ENCODE results near the gene SMG6.

The SMG6 gene

DNA sequence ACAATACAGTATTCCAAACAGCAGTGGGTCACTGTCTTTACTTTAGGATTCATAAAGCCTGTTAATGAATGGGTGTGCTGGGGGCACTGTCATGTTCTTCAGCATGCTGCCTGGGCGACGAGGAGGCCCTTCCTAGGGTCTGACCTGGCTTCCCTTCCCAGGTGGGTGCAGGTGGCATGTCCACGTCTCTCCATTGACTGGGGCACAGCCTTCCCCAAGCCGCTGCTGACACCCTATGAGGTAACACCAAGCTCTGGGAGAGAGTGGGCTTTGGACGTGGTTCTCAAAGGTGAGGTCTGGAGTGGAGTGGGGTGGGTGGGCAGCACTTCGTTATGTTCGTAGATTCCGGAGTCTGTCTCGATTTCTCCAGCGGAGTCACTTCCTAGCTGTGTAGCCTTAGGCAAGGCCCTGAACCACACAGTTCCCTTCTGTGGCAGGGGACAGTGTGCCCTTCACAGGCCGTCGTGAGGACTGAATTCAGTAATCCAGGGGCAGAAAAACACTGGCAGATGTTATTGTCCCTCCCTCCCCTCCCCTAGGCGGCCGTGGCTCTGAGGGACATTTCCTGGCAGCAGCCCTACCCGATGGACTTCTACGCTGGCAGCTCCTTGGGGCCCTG lies 262.5 kb downstream of the SMG6 start:
- no peak for DNase-seq

GRCh38 chr17:2040219-2040827 lies 263.3 kb downstream of the SMG6 start:
- DNase-seq, result no peak

DNA sequence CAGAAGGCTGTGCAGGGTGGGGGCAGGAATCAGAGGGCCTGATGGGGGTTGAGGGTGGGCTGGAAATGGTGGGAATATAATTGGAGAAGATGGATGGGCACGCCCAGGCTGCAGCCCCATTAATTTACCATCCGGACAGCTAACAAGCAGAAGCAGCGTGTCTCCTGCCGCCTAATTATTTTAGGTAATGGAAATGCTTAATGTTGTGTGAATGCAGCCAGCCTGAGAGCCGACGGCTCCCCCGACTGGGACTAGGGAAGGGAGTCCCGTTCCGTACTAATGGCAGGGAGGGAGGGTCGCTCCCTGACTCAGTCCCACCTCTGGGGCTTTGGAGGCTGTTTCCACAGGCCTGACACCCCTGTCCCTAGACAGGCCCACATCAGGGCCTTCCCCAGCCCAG lies 266.4 kb downstream of the SMG6 start:
- DNase-seq, result no peak

GRCh38 chr17:2035541-2036488 lies 267.8 kb downstream of the SMG6 start:
- DNase-seq, result no peak

- DNase-seq, result no peak
Measured at GRCh38 chr17:2034806-2035540, 268.6 kb downstream of the SMG6 start.

DNA sequence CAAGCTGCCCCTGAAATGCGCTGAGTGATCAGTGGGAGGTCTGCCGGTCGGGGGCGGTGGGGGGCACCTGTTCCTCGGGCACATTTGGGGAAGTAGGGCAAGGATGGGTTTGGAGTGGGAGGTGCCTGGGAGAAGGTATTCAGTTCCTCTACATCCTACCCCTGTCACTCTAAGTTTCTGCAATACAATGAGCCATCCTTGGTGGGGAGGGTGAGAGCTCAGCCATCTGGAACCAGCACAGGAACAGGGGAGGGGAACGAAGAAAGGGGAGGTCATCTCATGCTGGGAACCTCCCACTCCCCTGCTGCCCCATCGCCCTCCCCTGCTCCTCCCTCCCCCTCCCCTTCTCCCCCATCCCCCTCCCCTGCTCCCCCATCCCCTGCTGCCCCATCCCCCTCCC lies 269.4 kb downstream of the SMG6 start:
- DNase-seq, result no peak

DNA sequence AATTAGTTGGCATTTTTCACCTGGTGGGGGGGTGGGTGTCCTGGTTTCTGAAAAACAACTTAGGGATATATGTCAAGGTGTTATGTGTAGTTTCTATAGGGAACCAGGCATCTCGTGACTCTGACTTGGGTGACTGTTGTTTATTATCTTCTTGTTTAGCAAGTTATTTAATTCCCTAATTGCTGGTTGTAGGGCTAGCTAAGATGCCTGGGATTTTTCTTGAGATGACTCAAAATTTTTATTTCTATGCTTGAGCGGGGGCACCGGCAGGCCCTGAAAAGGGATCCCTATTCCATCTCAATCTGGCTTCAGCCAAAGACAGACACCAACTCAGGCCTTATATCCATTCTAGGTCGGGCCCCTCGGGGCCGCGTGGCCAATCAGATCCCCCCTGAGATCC lies 270.4 kb downstream of the SMG6 start:
- DNase-seq, result no peak

DNA sequence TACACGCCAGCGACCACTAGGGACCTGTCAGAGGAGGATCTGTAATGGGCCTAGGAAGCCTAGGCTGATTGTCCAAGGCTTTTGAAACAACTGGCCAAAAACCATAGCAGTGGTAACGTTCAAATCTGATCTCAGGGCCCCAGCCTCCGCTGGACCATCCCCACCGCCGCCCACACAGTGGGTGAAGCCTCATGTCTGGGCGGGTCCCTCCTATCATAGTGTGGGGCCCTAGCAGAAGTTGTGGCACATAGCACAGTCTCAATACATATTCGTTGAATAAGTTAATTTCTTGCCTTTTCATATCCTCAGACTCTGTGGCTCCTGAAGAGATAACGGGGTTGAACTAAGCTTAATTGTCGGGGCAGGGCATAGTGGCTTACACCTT lies 272.8 kb downstream of the SMG6 start:
- DNase-seq, result no peak

- peak; percentile 80 to 86 for DNase-seq
Measured at GRCh38 chr17:2029911-2030778, 273.4 kb downstream of the SMG6 start, which contains the start of gene DPH1. DPH1 (plus strand) TSS chr17:2030153; CDS start chr17:2030170, 17 bp downstream.

DNA sequence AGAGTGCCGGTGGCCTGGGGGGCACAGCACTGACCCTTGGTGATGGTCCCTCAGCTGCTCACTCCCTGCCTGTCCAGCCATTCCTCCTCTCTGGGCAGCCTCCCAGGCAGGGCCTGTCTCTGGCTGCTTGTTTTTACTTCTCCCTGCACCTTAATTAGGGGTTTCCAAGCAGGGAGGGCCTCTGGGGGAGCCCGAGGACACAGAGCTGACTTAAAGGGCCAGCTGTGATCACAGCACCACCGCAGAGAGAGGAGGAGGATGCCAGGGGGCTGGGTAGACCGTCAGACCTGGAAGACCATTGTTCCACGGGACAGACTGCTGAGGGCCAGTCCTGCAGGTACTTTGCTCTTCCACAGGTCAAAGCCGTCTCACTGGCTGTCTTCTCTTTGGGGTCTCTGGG lies 274.8 kb downstream of the SMG6 start:
- no peak for DNase-seq

DNA sequence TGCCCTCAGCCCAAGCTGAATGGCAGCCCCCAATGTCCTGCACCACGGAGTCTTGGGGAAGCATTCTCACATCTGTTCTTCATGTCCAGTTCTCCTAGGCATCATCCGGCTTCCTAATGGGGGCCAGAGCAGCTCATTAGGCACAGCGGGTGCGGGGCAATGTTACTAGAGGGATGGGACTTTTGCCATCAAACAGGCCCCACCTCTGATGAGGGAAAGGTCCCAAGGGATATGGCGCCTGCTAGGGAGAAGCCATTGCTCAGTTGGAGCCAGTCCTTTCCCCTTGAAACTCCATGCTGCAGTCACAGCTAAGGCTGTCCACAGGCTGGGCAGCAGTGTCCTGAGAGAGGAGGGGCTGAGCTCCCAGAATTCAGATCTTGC lies 275.4 kb downstream of the SMG6 start:
- no peak for DNase-seq

- no peak for DNase-seq
Measured at GRCh38 chr17:2027528-2028233, 275.9 kb downstream of the SMG6 start.

GRCh38 chr17:2025622-2026309 lies 277.8 kb downstream of the SMG6 start:
- DNase-seq, result no peak

DNA sequence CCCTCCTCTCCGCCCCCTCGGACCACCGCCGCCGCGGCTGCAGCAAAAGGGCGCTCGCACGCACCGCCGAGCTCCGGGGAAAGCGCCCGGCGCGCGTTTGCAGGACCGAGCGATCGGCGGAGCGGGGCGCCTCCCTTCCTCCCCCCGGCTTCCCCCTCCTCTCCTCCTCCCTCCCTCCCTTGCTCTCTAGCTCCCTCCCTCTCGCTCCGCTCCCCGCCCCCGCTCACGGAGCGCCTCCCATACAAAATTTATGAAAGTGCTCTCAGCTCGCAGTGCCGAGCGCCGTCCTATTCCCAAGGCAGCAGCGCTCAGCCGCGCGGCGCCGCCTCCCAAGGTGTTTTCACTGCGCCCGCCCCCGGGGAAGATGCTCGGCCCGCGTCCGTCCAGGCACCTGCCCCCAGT lies 278.4 kb downstream of the SMG6 start, which contains the start of gene RTN4RL1:
TSS of gene RTN4RL1 (minus strand) at position 115 of the 402 bp plus-strand sequence. CDS start 469 bp downstream, outside the sequence.
- DNase-seq, result peak in 1 of 2 donors; percentile 40

- DNase-seq, result no peak
Measured at GRCh38 chr17:2024572-2025219, 278.9 kb downstream of the SMG6 start.

DNA sequence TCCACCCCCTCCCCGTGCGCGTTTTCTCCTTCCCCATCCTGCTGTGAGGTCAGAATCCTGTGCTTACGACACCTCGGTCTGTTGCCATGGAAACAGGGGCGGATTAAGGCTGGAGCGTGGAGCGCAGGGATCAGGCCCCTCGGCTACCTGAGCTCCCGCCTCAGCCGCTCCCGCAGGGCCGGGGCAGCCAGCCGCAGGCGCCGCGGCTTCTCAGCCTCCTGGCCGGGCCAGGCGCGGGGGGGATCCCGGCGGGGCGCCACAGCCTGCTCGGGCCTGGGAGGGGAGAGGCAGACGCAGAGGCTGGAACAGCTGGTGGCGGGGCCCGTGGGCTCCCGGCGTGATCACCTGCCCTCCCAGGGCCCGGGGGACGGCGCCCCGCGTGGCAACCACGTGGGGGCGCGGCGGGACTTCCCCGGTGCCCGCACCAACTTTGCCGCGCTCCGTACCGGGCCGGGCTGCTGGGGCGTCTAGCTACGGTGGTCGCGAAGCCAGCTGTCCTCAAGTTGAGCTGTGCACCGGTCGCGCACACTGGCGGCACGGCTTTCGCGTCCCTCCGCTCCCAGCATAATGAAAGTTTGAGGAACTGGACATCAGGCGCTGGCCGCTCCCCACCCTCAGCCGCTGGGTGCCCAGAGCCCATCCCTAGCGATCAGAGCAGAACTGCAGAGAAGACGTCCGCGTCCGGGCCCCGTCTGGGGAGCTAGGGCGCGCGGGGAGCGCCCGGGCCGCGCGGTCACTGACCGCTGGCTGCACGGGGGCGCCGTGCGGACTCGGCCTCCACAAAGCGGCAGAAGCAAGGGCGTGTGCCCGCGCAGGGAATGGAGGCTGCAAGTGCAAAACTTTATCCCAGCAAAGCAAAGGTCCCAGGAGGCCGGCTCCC lies 279.7 kb downstream of the SMG6 start:
- no peak for DNase-seq

DNA sequence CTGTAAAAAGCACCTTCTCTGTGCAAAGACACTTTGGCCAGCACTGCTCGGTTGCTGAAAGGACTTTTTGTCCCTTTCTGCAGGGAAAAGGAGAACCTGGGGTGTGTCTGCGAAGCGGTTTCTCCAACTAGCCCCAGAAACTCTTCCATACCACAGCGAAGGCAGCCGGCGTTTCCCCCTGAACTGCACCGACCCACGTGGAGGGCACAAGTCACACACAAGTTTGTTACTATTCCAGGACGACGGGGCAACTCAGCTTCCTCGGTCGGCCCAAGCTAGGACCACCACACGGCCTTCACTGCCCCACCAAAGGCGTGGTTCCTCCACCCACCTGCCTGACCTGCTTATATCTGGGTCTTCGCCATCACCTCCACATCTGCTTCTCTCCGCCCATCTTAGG lies 280.3 kb downstream of the SMG6 start:
- no peak for DNase-seq

- DNase-seq, result no peak
Measured at GRCh38 chr17:2022647-2023240, 280.8 kb downstream of the SMG6 start.

DNA sequence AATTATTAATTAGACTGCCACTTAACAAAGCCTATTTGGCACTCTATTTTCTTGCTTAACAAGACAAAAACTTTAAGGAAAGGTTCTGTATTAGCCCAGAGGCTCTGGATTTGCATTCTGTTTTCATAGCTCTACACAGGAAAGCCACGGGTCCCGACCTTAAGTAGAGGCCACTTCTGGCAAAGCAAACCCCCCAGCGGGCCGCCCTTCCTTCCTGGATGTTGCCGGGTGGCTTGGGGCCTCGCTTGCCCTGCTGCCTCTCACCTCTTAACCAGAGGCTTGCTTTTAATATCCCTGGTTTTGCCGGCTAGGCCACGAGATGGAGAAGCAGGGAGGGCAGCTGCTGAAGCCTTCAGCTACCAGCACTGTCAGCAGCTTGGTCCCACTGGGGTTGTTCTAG lies 282.9 kb downstream of the SMG6 start:
- no peak for DNase-seq
